ENCODE data around the gene NPIPB13.
"Not testable (repeated sequence)": the region's sequence is repeated elsewhere in the genome, so short reads cannot be mapped to it uniquely, and the experiment has no call there.

- not testable (repeated sequence) for TF ChIP-seq POLR2A (IDR thresholded peaks at IDR 0.05)
- TF ChIP-seq, protein P1, sequence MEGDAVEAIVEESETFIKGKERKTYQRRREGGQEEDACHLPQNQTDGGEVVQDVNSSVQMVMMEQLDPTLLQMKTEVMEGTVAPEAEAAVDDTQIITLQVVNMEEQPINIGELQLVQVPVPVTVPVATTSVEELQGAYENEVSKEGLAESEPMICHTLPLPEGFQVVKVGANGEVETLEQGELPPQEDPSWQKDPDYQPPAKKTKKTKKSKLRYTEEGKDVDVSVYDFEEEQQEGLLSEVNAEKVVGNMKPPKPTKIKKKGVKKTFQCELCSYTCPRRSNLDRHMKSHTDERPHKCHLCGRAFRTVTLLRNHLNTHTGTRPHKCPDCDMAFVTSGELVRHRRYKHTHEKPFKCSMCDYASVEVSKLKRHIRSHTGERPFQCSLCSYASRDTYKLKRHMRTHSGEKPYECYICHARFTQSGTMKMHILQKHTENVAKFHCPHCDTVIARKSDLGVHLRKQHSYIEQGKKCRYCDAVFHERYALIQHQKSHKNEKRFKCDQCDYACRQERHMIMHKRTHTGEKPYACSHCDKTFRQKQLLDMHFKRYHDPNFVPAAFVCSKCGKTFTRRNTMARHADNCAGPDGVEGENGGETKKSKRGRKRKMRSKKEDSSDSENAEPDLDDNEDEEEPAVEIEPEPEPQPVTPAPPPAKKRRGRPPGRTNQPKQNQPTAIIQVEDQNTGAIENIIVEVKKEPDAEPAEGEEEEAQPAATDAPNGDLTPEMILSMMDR (IDR thresholded peaks at IDR 0.05), result not testable (repeated sequence)
Observed at GRCh38 chr16:30278523-30278922, 30.2 kb upstream of the NPIPB13 start.
